Upper lobe of right lung (tissue), 1 donor: ENCODE results near the gene CNTD1. TPM values are rescaled to one million over a fixed set of nuclear protein-coding genes. Genes with fewer than 3 reads are reported as not detected.

Source experiments
- ATAC-seq: fragments of 200-7000 bp; cut with Tn5 transposase; one replicate; pipeline ENCODE4 v1.9.1; 2020; ENCODE audit warnings: mild to moderate bottlenecking, moderate library complexity
- DNase-seq: peaks from one replicate; pipeline ENCODE4 v3.0.0-alpha.2; 2020
- H3K27ac ChIP-seq: fragments of 200-600 bp; one replicate; pipeline ENCODE4 v1.8.0; 2022
- H3K27me3 ChIP-seq: fragments of 200-600 bp; one replicate; pipeline ENCODE4 v1.8.0; 2022; ENCODE audit warnings: mild to moderate bottlenecking
- H3K36me3 ChIP-seq: fragments of 200-600 bp; one replicate; pipeline ENCODE4 v1.8.0; 2022
- H3K4me1 ChIP-seq: fragments of 200-600 bp; one replicate; pipeline ENCODE4 v1.8.0; 2022
- H3K4me3 ChIP-seq: fragments of 200-600 bp; one replicate; pipeline ENCODE4 v1.8.0; 2022; ENCODE audit warnings: mild to moderate bottlenecking
- H3K9me3 ChIP-seq: fragments of 200-600 bp; one replicate; pipeline ENCODE4 v1.8.0; 2022
- intact Hi-C: fragments of 100-400 bp; cut with DNase I; formaldehyde crosslinking; loops from one replicate; pipeline ENCODE4 v1.11.0; 2022
- total RNA-seq: library from RNA; stranded (reverse); fragmentation: NEBNext Ultra II Directional; extraction: Animal tissue kit (Norgen Biotek cat#: 25700); gene quantifications from one replicate; pipeline ENCODE4 v1.2.1, GENCODE V29; 2021
- TF ChIP-seq, protein P1 (sequence below): fragments of 200-600 bp; IDR thresholded peaks from one replicate; pipeline ENCODE4 v1.8.0; 2022; ENCODE audit warnings: antibody characterized with exemption
- donor health status: DM: no; HTN: yes; CAD: no; lungs with severe emphysema.

CNTD1 gene
- total RNA-seq, 1 donor from 2014 or later, result 0.14 TPM

DNA sequence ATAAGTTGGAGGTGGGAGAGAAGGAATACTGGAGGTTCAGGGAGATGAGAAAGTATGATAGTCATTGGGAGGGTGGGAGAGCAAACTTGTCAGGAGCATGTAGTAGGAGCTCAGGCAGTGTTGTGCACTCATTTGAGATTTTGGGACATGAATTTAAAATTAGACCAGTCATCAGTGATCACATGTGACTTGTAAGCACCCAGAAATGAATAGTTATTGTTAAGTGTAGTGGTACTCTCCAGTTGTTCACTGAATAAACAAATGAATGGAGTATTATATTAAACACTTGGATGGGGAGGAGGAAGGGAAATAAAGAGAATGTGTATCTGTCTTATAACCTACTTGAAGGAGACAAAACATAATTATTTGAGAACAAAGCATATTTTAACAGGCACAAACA lies 32.3 kb downstream of the CNTD1 start:
- H3K4me3 ChIP-seq, result no peak overlapping the region
- DNase-seq (no peak), ATAC-seq (no peak)

DNA sequence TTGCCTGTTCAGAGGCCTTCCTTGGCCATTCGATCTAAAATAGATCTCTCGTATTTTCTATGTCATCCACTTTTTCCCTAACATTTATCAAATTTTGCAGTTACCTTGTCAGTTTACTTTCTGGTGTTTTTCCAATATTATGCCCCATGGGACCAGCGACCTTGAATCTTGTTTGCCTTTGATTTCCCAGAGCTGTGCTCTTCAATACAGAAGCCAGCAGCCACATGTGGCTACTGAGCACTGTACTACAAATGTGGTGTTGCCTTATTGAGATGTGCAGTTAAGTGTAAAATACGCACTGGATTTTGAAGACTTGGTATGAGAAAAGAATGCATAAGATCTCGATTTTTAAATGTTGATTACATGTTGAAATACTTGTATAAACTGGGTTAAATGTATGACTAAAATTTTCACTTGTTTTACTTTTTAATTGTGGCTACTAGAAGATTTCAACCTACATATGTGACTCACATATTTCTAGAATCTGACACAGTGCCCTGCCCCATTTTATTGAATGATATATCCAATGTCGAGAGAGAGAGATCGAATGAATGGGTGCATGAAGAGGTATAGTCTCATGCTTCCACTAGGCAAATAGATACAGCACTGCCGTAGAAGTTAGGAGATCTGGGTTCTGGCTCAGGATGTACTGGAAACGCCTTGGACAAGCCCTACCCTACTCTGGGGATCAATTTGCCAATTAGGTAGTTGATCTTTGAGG lies 33.7 kb downstream of the CNTD1 start:
- Histone ChIP-seq H3K4me3 (peak overlapping the region; percentile 100), H3K36me3 (peaks cover 25% of the 10 kb centered on the region), H3K4me1 (peaks cover 17% of the 10 kb centered on the region), H3K27ac (peak overlapping the region; percentile 91), H3K27me3 (no peaks in the 10 kb centered on the region), H3K9me3 (no peaks in the 10 kb centered on the region)
- TF ChIP-seq, protein P1, sequence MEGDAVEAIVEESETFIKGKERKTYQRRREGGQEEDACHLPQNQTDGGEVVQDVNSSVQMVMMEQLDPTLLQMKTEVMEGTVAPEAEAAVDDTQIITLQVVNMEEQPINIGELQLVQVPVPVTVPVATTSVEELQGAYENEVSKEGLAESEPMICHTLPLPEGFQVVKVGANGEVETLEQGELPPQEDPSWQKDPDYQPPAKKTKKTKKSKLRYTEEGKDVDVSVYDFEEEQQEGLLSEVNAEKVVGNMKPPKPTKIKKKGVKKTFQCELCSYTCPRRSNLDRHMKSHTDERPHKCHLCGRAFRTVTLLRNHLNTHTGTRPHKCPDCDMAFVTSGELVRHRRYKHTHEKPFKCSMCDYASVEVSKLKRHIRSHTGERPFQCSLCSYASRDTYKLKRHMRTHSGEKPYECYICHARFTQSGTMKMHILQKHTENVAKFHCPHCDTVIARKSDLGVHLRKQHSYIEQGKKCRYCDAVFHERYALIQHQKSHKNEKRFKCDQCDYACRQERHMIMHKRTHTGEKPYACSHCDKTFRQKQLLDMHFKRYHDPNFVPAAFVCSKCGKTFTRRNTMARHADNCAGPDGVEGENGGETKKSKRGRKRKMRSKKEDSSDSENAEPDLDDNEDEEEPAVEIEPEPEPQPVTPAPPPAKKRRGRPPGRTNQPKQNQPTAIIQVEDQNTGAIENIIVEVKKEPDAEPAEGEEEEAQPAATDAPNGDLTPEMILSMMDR, result no peak
- DNase-seq, result no peak
- intact Hi-C loops, result no loop called here
- peak; percentile 2 for ATAC-seq

More for the DNA sequence above, 32.3 kb downstream of the CNTD1 start:
- TF ChIP-seq, protein P1, result no peak
- peaks cover 11% of the 10 kb centered on the region for H3K36me3 ChIP-seq
- H3K4me1 ChIP-seq, result peaks cover 17% of the 10 kb centered on the region
- intact Hi-C loops, result no loop called here
- H3K27me3 ChIP-seq, result no peaks in the 10 kb centered on the region
- no peak overlapping the region for H3K27ac ChIP-seq
- no peaks in the 10 kb centered on the region for H3K9me3 ChIP-seq

DNA sequence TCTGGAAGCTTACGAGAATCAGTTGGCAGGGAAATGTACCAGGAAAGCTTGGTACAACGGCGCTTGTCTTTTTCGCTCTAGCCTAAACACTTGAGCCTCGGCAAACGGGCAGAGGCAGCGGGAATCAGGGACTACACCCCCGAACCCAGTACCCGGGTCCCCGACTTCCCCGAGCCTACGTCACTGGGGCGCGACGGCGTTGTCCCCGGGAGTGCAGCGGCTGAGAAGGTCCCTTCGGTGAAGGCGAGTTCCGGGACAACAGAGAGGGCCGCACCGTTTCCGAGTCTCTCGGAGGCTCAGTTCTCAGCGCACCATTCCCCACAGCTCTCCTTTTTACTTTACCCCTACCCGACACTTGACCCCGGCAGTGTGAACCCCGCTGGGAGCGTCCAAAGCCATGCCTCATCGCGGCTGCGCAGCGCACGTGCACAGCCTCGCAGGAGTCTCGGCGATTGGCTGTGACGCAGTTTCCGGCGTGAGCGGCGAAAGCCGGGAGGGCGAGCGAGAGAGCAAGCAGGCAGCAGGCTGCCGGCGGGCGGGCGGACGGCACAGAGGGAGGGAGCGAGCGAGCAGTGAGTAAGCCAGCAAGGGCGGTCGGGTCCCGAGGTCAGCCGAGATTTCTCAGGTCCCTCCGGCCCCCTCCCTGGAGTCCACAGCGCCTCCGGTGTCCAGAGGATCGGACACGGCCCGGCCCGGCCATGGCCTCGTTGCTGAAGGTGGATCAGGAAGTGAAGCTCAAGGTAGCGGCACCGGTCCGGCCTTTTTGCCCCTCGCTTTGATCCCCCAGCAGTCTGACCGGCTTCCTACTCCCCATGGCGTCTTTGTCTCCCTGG lies 34.5 kb downstream of the CNTD1 start, which contains the start of gene PSME3:
Gene PSME3, plus strand, starts transcription at position 464 of the 833 bp plus-strand sequence. Its CDS starts 235 bp downstream, at position 699.
- Histone ChIP-seq H3K4me1 (peaks cover 17% of the 10 kb centered on the region), H3K36me3 (peaks cover 33% of the 10 kb centered on the region), H3K4me3 (peak within 1 kb of the TSS; percentile 100), H3K27ac (peak within 1 kb of the TSS; percentile 91), H3K9me3 (no peaks in the 10 kb centered on the region), H3K27me3 (no peaks in the 10 kb centered on the region)
- intact Hi-C loops, result no loop called here
- TF ChIP-seq, protein P1, result no peak
- peak; percentile 97 for DNase-seq
- ATAC-seq, result peak; percentile 97

DNA sequence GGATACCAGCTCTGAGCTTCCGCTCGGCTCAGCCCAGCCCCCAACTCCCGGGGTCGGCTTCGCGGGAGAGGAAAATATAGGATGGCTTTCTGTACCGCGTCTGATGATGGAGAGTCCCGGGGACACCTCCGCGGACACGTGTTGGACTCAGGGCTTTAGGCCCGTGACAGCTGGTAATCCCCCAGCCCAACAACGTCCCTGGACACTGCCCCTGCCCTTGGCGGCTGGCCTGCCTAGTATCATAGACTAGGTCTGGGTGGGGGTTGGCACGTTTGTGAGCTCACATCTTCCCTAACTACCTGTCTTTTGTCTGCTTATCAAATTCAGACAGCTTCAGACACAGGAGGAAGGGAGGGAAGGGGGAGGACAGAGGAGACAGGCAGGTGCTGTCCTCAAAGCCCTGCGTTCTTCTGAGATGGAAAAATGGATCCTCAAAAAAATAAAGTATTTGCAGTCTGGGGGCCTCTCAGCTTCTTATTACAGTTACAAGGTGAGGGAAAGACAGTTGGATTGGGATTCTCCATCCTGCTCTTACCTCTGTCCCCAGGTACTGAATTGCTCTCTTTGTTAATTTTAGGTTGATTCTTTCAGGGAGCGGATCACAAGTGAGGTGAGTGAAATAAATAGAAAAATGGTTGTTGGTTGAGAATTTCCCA lies 35.2 kb downstream of the CNTD1 start:
- H3K27me3 ChIP-seq, result no peaks in the 10 kb centered on the region
- H3K4me1 ChIP-seq, result peaks cover 17% of the 10 kb centered on the region
- intact Hi-C loops, result no loop called here
- DNase-seq (no peak), ATAC-seq (no peak)
- H3K36me3 ChIP-seq, result peaks cover 41% of the 10 kb centered on the region
- peak overlapping the region; percentile 91 for H3K27ac ChIP-seq
- no peaks in the 10 kb centered on the region for H3K9me3 ChIP-seq
- TF ChIP-seq, protein P1, result no peak
- peak overlapping the region; percentile 100 for H3K4me3 ChIP-seq

DNA sequence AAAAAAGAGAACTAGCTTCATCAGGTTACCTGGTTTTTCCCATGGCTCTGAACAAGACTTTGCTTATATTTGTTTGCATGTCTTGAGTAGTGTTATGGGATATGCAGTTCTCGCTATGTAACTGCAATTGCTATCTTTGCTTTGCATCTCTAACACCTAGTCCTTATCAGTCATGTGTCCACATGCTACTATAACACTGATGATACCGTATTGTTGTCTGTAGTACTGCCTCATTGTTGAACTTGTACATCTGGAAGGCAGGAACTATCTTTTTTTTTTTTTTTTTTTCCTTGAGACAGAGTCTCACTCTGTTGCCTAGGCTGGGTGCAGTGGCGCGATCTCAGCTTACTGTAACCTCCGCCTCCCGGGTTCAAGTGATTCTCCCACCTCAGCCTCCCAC lies 37.1 kb downstream of the CNTD1 start:
- intact Hi-C loops, result no loop called here

More for the DNA sequence above, 37.1 kb downstream of the CNTD1 start:
- TF ChIP-seq, protein P1, result no peak
- peaks cover 17% of the 10 kb centered on the region for H3K4me1 ChIP-seq
- no peak overlapping the region for H3K27ac ChIP-seq
- no peak for ATAC-seq
- H3K27me3 ChIP-seq, result no peaks in the 10 kb centered on the region
- peaks cover 59% of the 10 kb centered on the region for H3K36me3 ChIP-seq
- no peaks in the 10 kb centered on the region for H3K9me3 ChIP-seq
- no peak overlapping the region for H3K4me3 ChIP-seq
- no peak for DNase-seq
